GM19328 (cell line): ENCODE results near the gene TEAD3.
A peak's percentile ranks its signal among the peaks of the same experiment; 100 is the strongest.

ENCODE experiments used
- ATAC-seq: cut with Tn5 transposase; IDR thresholded peaks from one replicate; pipeline ENCODE4 v1.9.1; 2021; ENCODE audit warnings: mild to moderate bottlenecking, moderate library complexity; ENCODE audit not compliant: unreplicated experiment

Gene TEAD3

DNA sequence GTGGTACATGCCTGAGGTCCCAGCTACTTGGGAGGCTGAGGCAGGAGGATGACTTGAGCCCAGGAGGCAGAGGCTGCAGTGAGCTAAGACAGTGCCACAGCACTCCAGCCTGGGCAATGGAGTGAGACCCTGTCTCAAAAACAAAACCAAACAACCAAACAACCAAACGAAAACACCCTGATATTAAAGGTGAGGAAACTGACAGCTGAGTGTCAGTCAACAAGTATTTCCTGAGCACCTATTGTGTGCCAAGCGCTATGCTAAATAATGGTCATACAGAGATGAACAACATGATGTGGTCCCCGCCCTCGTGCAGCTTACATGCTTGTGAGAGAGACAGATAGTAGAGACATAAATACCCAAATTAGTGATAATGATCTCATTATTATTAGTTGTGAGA, 17.7 kb upstream of the TEAD3 start:
- ATAC-seq = no peak

DNA sequence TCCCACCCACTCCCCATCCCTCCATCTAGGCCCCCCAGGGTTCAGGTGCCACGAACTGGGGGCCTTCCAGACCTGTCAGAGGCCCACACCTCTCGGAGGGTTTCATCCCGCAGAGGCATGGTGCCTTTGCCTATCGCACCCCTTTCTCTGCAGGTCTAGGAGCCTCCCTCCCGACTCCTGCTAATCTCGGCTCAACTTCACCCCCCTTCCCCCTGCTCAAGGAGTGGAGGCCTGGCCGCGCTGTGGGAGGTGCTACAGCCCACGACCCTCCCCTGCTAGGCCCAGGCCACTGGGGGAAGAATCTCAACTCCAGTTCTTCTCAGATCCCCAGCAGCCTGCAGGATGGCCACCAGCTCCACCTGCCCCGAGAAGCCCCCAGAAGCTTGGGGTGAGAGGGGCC, 15.9 kb upstream of the TEAD3 start, which contains the start of gene TULP1:
Gene TULP1, minus strand, starts transcription at position 157 of the 400 bp plus-strand sequence. Its CDS starts 38 bp downstream, at position 119.
- no peak for ATAC-seq

DNA sequence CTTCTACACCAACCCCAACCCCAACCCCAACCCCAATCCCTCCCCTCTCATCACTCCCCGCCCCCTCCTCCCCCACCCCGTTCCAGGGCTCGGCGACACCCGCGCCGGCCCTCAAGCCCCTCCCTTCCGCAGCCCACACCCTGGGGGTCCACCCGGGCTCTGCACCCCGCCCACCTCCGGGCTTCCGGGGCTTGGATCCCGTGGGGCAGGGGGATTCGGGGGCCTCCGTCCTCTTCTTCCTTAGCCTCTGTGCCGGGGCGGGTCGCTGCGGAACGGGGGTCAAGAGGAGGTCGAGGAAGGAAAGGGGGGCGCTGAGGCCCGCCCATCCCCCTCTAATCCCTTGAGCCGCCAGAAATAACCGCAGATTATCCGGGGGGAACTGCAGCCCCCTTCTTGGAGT, 15.1 kb upstream of the TEAD3 start:
- ATAC-seq = no peak

DNA sequence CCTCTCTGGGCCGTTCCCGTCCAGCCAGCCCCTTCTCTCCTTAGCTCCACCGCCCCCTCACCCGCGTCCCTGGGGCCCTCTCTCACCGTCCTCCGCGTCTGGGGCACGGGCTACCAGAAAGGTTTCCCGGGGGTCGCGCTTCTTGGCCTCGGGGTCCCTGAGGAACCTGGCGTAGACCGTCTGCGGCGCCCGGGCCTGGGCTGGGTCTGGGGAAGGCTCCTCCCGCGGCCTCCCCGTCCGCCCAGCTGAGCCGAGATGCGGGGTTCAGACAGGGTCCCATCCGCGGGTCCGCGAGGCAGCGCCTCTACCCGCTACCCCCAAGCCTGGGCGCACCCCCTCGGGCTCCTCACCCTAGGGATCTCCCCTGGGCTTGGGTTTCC, 14.7 kb upstream of the TEAD3 start:
- ATAC-seq = no peak

DNA sequence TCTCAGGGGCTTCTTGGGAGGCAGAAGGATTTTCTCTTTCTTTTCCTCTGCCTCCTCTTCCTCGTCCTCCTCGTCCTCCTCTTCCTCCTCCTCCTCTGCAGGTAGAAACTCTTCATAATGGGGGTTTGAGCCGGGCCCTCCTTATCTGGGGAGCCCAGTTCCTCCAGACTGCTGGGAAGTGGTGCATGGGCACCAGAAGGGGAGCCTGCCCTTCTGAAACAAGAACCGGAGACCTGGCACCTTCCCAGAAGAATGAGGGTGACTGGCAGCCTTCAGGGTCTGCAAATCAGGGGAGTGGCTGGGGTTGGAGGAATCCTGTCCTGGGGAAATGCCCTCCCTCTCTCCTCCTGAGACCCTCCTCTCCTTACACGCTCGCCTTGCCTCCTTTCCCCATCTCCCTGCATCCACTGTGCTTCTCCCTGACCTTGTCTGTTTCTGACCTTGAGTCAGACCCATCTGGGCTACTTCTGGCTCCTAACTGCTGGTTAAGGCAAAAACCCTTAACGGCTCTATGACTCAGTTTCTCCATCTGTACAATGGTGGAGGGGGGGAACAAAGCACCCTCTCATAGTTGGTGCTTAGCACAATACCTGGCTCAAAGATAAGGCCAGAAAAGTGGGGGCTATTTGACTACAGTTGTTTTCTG, 14.2 kb upstream of the TEAD3 start:
- ATAC-seq = no peak

DNA sequence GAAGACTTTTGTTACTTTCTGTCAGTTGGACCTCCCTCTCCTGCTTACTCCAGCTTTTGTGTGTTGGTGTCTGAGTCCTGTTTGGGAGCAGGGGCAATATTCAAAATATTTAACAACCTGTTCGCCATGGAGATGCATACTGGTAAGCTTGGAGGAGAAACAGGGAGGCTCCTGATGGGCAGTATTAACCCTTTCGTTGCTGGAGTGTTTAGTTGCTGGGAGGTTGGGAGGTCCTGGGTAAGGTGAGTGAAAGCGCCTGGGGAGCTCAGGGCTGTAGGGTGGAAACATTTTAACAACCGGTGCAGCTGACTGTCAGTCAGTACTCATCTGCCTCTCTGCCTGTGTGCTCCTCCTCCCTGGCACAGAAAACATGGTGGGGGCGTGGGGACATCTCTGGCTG, 11.7 kb upstream of the TEAD3 start:
- ATAC-seq = no peak

DNA sequence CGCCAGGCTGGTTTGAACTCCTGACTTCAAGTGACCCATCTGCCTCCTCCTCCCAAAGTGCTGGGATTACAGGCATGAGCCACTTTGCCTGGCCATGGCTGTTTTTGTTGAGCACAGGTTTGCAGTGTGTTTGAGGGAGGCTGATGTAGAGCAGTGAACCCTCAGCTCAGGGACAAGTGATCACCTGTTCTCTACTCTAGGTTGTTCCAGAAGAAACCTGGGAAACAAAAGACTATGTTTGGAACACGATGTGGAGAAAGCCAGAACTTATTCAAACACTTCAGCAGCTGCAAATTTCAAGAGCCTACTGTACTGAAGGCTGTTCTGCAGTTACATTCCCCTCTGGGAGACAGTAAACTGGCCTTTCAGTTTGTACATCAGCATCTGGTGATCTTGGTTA, 11.1 kb upstream of the TEAD3 start:
- no peak for ATAC-seq

DNA sequence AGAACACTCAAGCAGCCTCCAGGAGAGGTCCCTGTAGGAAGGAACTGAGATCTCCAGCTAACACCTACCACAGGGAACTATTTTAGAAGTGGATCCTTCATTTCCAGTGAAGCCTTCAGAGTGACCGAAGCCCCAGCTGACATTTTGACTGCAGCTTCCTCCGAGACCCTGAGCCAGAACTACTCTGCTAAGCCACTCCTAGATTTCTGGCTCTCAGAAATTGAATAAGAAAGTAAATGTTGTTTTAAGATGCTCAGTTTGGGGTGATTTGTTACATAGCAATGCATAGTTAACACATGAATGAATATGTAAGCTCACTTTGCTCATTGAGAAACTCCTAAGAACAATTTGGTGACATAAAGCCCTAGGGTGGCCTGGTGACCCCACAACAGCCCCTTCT, 10.3 kb upstream of the TEAD3 start:
- no peak for ATAC-seq

DNA sequence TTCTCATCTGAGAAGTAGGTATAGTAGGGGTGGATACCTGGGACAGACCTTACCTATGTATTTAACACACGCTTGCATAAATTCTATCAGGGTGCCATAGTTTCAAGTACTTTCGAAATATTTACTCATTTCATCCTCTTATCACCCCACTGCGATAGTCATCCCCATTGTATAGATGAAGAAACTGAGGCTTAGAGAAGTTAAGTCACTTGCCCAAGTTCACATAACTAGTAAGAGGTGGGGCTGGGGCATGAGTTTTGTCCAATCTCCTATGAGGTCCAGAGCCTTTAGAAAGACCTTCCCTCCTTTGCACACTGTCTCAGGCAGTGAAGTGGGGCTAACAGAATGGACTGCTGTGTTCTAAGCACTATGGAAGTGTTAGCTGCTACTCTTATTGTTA, 9.7 kb upstream of the TEAD3 start:
- ATAC-seq = no peak

DNA sequence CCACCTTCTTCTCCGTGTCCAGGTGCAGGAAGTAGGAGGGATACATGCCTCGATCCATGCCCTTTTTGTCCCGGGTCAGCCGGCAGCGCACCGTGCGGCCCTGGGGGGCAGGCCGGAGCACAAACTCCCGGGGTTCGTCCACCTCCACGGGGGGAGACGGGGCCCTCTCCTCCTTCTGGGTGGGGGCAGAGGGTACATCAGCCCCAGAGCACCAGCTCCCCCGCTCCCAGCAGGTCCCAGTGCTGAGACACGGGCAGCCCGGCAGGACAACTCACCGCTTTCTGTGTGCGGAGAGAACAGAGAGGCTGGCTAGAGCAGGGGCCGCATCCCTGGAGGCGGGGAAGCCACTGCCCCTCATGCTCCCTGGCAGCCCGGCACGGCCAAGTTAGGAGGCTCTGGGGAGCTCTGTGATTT, 9.1 kb upstream of the TEAD3 start:
- no peak for ATAC-seq

DNA sequence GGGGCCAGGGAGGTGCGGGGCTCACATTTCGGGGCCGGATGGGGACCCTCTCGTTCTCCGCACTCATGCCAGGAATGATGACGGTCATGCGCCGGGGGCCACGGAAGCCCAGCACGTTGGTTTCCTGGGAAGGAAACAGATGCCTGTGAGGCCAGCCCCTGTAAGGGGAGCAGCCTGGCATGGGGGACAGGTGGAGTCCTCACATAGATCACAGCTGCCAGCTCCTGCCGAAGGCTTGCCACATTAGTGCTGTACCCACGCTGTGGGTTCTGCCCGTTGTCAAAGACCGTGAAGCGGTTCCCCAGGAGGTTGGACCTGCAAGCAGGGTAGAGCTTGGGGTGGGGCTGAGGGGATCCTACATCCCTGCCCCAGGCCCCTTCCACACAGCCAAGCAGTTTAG, 6.7 kb upstream of the TEAD3 start:
- no peak for ATAC-seq

DNA sequence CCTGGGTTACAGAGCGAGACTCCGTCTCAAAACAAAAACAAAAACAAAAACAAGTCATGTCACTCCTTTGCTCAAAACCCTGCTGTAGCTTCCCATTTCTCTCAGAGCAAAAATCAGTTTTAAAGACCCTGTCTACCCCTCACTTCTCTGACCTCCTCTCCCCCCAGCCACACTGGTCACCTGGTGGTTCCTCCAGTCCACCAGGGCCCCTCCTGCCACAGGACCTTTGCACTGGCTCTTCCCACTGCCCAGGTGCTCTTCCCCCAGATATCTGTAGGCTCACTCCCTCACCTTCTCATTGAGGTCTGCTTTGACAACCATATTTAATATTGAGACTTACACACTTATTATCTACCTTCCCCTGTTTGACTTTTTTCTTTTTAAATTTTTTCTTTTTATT, 4.9 kb upstream of the TEAD3 start:
- ATAC-seq = no peak

DNA sequence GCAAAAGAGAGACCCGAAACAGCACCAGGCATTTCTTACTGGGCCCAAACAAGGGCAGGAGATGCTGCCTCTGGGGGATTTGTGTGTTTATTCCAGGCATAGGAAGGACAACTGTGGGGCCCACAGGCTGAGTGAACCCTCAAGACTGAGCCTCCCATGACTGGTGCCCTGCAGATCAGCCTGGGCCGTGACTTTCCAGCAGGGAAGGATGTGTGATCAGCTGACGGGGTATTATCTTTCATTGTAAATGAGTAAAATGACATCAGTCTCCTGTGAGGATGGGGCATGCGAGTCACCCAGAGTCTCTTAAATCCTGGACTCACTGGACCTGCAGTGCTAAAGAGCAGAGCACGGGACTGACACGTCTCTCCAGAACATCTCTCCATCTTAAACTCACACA, 3.9 kb upstream of the TEAD3 start:
- ATAC-seq = no peak

DNA sequence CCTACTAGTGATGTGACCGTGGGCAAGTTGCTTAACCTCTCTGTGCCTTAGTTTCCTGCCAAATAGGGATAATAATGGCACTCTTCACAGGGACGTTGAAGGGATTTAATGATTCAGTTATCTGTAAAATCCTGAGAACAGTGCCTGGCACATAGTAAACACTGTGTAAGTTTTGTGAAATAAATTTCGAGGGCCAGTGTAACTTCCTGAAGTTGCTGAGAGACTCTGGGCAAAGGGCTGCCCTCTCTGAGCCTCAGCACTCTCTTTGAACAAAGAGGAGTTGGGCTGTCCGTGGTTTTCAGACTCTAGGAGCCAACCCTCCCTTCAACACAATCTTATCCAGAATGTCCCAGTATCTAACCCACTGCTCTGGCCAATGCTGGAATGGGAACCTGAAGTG, 2.5 kb upstream of the TEAD3 start:
- ATAC-seq = no peak

DNA sequence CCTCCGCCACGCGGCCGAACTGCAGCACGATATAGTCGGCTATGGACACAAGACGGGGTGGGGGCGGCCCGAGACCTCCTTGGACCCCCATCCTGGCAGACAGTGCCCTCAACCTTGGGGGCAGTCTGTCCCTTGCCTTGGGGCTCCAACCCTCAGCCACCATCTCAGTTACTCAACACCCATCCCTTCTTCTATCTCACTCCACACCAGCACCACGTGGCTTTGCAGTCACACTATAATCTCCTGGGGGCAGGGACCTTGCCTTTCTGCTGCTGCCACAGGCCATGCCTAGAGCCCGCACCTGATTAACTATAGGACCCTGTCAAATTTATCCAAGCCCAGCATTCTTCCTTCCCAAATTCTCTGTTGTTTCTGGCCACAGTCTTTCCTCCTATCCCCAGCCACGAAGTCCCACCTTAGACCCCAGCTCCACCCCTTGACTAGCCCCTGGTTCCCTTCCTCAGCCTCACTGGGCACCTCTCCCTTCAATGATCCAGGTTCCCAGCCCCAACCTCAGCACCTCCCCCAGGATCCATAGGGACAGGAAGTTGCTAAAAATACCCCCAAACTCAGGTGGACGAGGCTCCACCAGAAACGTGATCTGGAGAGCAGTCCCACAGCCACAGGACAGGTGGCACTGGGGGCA, 1.7 kb upstream of the TEAD3 start:
- ATAC-seq = no peak

DNA sequence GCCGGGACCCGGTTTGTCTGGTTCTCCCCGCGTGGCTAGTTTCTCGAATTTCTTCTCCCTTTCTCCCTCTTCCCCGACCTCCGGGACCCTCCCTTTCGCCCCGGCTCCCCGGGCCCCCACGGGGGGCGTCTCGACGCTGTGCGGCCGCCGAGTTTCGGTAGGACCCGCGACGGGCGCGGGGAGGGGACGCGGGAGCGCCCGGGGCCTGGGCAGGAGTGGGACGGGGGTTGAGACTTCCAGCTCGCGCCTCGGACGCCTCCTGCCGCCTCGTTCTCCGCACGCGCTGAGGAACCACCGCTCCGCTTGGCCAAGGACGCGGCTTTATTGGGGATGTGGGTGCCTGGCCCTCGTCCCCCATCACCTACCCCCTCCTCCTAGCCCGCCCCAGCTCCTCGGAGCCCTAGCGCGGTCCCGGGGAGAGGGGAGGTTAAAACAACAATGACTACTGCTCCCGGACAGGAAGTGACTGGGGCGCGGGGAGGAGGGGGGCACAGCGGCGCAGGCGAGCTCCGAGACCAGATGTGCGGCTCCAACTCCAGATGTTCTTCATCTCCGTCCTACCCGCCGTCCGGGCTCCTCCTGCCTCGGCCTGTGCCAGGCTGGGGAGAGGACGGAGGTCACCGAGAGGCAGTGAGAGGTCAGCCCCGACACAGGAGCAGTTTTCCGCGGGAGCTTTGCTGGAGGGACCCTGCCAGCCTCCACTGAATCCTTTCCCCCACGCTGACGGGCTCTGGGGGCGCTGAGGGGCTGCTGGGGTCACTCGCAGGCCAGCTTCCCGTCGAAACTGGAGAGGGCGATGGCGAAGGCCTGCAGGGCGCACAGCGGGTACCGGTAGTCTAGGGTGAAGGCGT, 917 bp upstream of the TEAD3 start:
- ATAC-seq = peak; percentile 10

DNA sequence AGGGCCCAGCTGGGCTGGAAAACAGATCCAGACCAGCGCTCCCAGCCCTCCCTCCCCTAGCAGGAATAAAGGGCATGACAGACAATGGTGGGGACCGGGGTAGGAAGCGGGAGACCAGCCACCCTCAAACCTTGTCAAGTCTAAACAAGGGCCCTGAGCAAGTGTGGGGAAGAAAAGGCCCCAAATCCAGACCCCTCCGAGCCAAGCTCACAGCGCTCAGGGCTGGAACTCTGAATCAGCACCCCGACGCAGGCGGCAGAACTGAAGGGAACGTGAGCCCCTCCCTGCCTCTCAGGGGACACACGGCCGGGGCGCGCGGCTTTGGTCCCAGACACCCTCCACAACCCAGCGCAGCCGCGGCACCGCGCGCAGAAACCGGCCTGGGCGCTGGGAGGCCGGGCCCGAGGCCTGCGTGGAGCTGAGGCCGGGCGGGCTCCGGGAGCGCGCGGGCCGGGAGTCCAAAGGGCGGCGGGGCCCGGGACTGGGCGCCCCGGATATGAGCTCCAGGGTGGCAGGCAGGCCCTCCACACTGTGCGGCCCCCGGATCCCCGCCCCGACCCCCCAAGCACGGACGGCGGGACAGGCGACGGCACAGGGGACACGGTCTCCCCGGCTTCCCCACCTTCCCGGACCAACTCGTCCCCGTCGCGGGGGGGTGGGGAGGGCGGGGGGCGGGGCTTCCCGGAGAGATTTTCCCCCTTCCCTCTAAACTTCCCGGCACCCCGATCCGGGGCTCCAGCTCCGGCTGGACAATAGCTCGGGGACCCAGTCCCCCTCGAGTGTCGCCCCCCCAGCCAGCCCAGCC, 641 bp downstream of the TEAD3 start:
- ATAC-seq = no peak

DNA sequence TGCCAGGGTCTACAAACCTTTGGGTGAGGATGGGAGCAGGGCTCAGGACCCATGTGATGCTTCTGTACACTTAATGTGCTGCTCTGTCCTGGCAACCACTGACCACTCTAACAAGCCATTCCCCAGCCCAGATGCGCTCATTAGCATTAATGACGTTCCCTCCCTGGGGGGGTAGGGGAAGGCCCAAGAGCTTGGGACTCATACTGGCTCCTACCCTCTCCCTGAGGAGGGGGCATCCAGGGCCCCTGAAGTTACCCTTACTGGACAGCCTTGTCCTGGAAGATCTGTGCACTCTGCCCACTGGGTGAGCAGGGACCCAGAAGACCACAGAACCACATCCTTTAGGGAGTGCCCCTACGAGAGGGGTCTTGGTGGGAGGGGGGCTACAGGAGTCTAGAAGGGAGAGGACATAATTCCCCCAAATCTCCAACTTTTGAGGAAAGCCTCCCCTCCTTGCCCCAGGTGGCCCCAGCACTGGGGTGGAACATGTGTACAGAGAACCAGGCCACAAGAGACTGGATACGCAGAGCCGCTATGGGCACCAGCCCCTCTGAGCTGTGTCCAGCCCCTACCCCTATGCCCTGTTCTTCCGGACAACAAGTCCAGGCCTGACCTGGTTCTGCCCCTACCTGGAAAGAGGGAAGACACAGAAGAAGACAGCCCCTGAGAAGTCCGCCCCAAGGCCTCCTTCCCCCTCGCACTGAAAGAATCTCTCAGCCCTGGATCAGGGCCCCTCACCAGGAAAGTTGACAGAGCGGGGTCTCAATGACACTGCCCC, 1.4 kb downstream of the TEAD3 start:
- no peak for ATAC-seq

DNA sequence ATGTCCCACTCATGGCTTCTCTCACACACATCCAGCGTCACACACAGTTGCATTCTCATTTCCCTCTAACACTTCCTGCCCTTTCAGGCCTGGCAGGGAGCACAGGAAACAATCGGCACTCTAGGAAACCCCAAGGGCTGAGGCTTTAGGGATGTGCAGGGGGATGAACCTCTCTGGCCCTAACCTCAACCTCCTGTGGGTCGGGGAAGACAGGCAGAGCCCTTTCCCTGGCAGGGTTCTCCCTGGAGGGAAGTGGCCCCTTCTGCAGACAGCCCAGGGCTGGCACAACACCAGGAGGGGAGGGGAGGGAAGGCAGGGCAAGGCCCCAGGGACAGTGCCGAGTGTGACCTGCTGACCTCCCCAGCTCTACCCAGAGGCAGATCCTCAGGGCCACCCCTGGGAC, 2.7 kb downstream of the TEAD3 start:
- ATAC-seq = no peak

DNA sequence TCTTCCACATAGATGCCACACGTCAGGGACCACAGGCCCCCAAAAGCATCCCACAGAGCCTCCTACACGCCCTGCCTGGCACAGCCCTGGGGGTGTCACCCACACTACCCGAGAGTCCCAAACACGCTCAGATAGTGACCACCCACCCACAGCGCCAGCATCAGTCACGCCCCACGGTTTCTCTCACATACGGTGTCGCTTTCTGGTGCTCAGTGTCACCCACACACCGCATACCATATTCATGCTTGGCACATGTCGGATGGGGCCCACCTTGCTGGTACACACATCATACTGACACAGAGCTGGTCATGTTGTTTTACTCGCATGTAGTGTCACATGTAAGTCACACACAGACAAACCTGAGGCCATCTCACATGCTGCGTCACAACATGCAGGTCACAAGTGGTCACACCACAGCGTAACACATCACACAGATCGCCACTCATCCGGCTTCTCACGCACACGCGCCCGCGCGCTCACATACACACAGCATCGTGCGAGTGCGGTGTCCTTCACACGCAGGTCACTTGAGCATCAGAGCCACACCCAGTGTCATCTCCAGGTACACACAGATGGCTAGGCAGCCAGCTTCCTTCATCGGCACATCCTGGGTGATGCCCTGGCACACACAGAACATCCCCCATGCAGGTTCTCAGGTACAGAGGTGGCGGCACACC, 3.4 kb downstream of the TEAD3 start:
- no peak for ATAC-seq
